DMS 273 treated with DMSO at 0.1 percent for 48 hours (cell line): ENCODE results near the gene CNOT3.
"Not testable (repeated sequence)": the region's sequence is repeated elsewhere in the genome, so short reads cannot be mapped to it uniquely, and the experiment has no call there.

ENCODE experiments used
- DNase-seq: peaks from one replicate; lab custom pipeline; 2025; lab: John Stamatoyannopoulos, UW

Gene CNOT3

DNA sequence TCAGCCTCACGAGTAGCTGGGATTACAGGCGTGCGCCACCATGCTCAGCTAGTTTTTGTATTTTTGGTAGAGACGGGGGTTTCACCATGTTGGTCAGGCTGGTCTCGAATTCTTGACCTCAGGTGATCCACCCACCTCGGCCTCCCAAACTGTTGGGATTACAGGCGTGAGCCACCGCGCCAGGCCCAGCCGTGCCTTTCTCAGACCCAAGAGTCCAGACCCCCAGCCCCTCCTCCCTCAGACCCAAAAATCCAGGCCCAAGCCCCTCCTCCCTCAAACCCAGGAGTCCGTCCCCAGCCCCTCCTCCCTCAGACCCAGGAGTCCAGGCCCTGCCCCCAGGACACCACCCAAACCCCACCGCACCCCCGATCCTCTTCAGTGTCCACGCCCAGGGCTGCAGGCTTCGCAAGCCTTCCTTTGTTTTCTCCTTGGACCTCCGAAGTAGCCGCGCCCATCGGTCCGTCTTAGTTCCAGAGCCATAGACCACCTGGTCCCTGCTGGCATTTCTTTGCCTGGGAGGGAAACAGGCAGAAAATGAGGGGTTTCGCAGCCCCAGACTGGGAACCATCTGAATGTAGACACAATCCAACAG lies 31.7 kb downstream of the CNOT3 start:
- no peak for DNase-seq

DNA sequence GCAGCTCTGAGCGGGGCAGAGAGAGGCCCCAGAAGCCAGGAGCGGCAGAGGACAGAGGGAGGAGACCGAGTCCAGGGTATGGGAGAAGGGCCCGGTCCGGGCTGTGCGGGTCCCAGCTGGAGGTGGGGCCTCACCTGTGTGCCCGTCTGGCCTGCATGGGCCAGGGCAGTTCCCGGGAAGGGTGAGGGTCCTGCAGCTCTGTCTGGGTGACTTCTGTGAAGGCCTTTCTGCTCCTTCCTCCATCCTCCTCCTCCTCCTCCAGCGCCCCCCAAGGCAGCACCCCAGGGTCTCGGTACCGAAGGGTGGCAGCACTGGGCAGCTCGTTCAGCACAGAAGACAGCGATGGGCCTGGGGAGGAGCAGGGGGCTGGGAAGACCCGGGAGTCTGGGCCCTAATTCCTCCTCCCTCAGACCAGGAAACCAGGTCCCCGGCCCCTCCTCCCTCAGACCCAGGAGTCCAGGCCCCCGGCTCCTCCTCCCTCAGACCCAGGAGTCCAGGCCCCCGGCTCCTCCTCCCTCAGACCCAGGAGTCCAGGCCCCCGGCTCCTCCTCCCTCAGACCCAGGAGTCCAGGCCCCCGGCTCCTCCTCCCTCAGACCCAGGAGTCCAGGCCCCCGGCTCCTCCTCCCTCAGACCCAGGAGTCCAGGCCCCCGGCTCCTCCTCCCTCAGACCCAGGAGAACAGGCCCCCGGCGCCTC lies 34.3 kb downstream of the CNOT3 start:
- not testable (repeated sequence) for DNase-seq

DNA sequence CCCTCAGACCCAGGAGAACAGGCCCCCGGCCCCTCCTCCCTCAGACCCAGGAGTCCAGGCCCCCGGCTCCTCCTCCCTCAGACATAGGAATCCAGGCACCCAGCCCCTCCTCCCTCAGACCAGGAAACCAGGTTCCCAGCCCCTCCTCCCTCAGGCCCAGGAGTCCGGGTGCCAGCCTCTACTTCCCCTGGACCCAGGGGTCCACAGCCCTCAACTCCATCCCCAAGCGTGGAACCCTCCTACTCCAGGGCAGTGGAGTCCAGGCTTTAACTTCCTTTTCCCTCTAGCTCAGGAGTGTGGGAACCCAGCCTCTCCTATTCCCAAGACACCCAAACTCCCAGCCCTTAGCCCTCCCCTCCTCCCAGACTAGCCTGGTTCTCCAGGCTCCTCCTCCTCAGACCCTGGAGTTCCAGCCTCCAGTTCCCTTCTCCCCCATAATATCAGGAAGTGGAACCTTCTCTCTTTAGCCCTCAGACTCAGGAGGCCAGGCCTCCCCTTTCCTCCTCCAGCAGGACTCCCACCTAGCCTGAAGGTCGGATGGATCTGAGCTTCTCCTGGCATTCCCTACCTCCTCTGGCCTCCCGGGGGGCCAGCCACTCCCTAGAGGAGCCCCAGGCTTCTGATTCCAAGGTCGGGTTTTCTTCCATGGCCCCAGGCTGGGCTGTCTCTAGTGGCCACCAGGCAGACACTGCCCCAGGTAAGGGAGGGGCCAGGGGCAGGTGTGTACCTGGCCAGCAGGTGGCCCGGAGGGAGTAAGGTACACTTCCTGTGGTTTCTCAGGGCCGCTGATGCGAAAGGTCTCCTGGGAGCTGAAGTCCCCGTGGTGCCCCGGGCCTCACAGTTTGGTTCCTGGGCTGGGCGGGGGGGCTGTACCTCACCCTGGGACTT lies 35.2 kb downstream of the CNOT3 start, which contains the start of gene TMC4:
Gene TMC4 (minus strand): TSS at position 690 of the 888 bp plus-strand sequence. CDS start 43 bp downstream, at position 647.
- DNase-seq, result no peak

DNA sequence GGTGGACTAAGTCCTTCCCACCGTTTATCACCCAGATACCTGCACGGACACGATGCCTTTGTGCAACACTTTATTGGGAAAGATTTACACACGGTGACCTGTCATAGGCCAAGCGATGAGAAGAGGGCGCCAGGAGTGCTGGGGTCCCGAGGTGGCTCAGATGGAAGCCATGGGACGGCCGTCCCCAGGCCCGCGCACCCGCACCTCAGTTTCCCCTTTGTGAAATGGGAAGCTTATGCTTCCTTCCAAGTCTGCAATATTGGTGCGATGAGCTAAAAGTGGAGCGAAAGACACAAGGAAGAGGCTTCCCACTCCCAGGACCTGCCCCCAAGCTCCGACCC lies 35.8 kb downstream of the CNOT3 start:
- no peak for DNase-seq

DNA sequence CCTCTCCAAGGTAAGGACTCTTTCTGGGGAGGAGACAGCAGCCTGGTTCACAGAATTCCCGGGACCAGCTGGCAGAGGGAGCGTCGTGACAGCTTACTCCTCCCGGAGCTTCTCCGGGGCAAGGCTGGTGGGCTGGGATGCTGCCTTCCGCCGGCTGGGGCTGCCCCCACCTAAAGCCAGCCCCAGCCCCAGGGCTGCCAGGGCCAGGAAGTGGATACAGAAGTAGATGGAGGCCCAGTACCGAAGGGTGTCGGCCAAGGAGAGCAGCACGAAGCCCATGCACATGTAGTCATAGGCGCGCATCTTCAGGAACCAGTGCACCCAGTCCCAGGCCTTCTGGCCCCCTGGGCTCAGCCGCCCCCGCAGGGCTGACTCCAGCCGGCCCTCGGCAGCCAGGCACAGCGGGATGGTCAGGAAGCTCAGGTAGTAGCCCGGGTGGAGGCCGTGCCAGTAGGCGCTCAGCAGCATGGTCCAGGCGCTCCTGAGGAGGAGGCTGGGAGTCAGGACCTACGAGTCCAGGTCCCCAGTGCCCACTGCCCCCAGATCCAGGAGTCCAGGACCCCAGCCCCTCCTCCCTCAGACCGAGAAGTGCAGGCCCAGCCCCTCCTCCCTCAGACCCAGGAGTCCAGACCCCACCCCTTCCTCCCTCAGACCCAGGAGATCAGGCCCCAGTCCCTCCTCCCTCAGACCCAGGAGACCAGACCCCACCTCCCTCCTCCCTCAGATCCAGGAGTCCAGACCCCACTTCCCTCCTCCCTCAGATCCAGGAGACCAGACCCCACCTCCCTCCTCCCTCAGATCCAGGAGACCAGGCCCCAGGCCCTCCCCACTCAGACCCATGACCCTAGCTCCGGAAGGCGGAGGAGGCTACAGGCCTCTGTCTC lies 36.6 kb downstream of the CNOT3 start:
- no peak for DNase-seq

DNA sequence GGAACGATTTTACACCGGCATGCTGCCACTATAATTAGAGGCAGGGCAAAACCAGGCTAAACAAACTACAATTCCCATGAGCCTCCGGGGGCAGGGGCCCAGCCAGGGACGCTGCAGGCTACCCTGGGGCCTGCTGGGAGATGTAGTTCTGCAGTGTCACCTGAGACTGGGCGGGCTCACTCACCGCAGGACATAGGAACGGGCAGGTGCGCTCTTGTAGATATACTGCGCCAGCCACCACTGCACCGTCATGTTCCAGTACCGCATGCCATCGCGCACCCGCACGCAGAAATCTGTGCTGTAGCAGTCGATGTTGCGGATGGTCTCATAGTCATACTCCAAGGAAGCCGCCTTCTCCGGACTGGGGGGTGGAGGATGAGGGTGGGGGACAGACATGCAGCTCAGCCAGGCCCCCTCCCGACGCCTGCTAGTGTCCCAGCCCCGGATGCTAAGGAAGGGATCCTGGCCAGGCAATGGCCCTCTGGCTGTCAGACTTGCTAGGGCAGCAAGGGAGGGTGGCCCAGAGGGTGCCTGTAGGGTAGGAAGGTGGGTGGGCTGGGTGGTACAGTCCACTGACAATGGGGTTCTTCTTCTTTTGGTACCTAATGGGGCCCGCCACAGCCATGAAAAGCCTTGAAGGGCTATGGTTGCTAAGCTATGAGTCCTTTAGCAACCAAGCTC lies 41.2 kb downstream of the CNOT3 start:
- no peak for DNase-seq

DNA sequence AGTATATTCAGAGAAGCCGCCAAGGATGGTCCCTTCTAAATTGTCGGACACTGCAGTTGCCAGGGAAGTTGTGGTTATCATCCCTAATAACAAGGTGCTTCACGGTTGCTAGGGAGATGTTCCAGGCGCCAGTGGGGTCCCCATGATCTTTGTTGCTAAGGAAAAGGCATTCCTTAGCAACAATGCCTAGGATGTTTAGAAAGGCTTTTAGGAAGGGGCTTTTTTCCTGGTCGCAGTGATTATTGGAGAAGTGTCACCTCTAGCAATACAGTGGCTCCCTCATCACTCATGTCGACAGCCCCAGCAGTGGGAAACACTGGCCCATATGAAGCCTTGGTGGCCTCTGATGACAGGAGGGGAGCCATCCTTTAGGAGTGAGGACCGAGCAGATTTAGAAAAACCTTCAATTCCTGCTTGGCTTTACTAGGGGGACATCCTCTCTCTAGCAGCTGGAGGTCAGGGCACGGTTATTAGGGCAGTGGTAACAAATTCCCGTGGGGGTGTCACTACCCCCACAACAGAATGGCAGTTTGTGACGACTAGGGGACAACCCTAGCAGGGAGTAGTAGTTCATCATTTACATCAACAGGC lies 41.8 kb downstream of the CNOT3 start:
- DNase-seq, result no peak

DNA sequence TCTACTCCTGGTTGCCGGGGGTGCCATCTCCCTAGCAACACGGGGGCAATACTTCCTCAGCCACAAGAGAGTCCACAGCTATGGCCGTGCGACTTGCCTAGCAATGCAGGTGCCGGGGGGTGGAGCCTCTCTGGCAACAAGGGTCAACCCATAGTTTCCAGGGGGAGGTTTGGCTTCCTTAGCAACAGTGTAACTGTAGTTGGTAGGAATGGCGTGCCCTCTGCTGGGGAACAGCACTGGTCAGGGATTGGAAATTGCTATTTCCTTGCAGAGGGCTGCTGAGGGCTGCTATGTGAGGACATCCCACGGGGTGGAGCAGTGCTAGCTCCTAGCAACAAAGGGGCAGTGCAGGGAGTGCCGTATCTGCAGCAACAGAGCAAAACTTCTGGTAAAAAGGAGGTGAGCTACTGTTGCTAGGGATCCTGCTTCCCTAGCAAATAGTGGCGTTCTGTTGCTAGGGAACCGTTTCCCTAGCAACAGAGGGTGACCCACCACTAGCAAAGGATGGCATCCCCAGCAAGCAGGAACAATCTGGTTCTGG lies 42.4 kb downstream of the CNOT3 start:
- no peak for DNase-seq

DNA sequence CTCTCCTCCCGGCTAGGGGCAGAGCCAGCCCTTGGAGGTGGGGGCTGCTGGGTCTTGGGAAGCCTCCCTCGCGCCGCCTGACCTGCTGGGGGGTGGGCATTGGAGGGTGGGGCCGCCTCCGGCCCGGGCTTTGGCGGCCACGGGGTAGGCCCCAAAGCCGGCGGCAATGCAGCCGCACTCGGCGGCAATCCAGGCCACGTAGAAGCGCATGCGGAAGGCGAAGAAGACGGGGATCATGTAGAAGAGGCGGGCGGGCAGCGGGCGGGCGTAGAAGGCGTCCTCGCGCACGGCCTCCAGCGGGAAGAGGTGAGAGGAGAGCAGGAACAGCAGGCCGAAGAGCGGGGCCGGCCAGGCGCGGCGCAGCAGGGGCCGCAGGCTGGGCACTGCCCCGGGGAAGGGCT lies 43.1 kb downstream of the CNOT3 start:
- no peak for DNase-seq

DNA sequence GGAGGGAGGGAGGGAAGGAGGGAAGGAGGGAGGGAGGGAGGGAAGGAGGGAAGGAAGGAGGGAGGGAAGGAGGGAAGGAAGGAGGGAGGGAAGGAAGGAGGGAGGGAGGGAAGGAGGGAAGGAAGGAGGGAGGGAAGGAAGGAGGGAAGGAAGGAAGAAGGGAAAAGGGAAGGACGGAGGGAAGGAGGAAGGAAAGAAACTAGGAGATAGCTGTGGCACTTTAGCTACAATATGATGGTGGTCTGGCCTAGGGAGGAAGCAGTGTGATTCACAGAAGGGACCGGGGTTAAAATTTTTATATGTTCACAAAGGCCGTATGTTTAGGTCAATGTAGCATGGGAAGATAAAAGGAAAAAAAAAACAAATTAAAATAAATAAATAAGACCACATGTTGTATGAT lies 44.3 kb downstream of the CNOT3 start:
- not testable (repeated sequence) for DNase-seq

DNA sequence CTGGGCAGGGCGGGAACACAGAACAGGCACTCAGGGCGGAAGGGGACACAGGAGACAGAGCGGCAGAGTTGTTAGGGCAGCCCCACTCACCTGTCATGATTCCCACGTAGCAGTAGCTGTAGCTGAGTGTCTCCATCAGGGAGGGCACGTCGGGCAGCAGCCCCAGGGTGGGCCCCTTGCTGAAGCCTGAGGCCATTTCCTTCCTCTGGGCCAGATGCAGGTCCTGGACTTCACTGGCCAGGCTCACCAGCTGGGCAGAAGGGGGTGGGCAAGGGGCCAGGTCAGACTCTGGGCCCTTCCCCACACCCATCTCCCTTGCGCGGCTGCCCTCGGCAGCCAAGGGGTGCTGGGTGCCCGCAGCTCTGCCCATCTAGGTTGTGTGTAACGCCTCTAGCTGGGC lies 45.9 kb downstream of the CNOT3 start:
- DNase-seq, result no peak

DNA sequence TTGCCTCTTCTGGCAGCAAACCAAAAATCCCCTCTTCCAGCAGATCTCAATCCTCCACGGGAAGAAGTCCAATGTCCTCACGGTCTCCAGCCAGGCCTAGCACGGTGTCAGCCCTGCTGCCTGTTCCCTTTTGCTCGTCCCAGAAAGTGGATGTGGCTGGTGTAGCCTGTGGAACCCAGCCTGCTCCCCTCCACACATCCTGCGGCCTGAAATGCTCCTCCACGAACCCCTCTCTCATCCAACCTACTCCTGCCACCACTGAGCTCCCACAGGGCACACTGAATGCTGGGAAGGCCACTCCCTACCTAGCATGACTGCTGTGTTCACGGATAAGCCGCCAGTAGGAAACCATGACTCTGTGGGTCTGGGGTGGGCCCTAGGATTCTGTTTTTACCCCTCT lies 48.8 kb downstream of the CNOT3 start:
- DNase-seq, result no peak

DNA sequence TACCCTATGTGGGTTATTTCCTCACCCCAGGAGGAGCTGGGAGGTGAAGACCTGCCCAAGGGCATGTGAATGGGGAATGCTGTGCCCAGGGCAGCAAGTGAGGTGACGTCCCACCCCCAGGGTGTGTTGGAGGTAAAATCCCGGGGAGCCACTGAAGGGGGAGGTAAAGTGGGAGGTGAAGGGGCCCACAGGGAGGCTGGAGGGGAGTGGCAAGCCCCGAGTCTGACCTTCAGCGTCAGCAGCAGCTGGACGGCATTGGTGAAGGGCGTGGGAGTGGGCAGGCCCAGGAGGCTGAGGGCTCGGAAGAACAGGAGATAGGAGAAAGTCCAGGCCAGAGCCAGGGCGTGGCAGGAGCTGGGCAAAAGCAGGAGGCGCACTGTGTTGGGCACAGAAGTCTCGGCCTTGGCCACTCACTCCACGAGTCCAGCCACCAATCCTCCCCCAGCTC lies 49.4 kb downstream of the CNOT3 start:
- no peak for DNase-seq

DNA sequence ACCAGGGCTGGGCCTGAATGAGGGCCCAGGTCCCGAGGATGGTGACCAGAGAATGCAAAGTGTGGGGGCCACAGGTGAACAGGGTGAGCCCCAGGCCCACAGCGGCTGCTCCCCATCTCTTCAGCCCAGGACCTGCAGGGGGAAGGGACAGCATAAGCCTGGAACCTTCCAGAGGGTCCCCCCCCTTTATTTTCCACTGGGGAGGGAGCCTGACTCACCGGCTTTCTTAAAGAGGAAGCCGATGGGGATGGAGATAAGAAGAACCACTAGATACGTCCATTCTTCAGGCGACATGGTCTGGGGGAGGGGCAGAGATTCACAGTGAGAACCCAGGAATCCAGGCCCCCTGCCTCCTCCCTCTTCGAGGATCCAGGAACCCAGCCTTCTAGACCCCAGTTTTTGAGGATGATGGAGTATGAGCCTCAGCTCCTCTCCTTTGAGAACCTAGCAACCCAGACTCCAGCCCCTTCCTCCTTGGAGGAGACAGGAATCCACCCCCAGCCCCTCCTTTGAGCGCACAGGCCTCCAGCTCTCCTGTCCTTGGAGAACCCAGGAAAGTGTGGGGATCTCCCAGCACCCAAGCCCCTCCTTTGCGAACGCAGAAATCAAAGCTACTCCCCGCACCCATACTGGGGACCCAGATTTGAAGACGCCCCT lies 50.8 kb downstream of the CNOT3 start:
- no peak for DNase-seq

DNA sequence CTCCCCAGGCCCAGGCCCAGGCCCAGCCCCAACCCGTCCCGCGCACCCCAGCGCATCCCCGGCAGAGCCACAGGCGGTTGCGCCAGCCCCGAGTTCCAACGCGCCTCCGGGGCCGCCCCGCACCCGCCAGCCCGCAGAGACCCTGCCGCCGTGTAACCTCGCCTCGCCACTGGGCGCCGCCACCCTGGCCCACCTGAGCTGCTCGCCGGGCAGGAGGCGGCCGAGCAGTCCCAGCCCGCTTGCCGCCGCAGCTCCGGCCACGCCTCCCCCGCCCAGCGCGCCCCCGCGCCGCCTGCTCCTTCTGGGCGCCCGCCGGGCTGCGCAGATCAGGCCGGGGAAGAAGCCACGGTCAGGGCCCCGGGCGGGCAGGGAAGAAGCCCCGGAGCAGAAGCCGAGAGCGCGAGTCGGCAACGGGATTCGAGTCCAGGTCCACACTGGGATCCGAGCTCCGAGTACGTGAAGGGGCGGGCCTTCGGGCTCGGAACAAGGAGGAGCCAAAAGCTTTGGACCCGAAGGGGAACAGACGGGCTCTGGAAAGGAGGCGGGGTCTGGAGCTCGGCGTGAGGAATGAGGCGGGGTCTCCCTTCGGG lies 51.7 kb downstream of the CNOT3 start, which contains the start of gene MBOAT7:
Gene MBOAT7 (minus strand): TSS at position 436 of the 590 bp plus-strand sequence. CDS start 1,072 bp downstream, outside the sequence.
- DNase-seq, result no peak

DNA sequence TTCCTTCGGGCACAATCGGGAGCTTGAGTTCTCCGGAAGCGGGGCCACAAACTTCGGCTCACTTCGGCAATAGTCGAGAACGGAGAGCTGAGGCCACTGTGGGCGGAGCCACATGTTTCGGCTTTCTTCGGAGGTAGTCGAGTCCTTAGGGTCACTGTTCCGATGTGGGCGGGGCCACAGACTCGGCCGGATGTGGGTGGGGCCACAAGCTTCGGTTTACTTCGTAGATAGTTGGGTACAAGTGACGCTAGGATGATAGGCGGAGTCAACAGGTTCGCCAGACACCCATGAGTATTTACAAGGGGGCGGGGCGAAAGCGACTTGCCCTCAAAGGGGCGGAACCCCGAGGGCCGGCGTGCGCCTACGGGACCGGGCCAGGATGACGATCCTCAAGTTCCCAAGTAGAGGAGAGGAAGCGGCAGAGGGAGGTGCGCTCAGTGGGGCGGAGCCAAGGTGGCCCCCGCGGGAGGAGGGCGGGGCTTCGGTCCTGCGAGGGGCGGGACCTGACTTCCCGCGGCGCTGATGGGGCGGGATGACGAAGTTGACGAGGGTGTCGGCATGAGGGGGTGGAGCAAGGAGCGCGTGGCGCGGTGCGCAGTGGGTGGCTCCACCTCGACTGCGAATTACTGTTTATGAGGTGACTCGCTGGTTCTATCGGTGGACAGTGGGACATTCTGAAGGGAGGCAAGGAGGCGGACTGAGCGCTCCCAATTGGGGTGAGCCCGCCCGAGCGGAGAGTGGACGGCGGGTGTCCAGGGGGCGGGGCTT lies 52.4 kb downstream of the CNOT3 start:
- peak; percentile 99 for DNase-seq

DNA sequence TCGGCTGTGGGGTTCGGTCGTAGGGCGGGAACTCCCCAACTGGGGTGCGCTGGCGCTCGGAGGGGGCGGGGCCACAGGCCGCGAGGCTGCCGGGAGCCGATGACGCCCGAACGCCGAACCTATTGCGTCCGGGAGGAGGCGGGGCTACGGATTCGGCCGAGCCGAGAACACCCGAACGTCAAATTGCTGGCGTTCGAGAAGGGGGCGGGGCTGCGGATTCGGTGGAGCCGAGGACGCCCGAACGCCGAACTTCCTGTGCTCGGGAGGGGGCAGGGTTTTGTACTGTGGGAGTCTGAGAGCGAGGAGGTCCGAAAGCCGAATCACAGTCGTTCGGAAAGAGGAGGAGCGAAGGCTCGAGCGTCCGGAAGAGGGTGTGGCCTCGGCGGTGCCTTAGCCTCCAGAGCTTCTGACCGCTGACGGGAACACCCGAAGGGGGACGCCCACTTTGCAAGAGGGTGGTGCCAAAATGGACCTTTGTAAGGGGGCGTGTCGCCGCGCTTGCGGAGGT lies 53.0 kb downstream of the CNOT3 start:
- peak; percentile 98 for DNase-seq

DNA sequence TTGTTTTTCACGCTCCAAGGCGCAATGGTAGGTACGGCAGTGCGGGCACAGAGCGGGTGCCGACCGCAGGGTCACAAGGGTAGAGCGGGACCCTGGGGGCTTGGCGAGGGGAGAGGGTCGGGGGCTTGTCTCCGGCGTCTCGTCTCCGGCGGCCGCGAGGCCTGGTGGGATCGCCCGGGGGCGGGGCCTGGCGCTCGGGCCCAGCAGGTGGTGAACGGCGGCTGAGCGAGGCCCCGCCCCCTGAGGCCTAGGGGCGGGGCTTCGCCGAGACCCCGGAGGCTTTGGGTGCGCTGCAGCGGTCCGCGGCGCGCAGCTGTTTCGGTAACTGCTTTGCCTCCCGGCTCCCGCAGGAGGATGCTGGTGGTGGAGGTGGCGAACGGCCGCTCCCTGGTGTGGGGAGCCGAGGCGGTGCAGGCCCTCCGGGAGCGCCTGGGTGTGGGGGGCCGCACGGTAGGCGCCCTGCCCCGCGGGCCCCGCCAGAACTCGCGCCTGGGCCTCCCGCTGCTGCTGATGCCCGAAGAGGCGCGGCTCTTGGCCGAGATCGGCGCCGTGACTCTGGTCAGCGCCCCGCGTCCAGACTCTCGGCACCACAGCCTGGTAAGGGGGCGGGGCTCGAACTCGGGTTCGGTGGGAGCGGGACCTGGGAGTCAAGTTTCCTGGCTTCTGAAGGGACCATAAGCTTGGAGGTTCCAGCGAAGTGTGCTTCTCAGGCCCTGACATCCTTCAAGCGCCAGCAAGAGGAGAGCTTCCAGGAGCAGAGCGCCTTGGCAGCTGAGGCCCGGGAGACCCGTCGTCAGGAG lies 53.6 kb downstream of the CNOT3 start, which contains the start of gene TSEN34:
Gene TSEN34 (plus strand): TSS at position 298 of the 800 bp plus-strand sequence. CDS start 57 bp downstream, at position 355.
- no peak for DNase-seq
